ENCODE data around the gene RRP8. TPM values are rescaled to one million over a fixed set of nuclear protein-coding genes. Genes with fewer than 3 reads are reported as not detected.

Gene RRP8
- total and polyA plus RNA-seq, 9 of the 15 experiments (the other 6 are each of a cell fraction or from before 2014, with no cell fraction given), result 5.7 to 47.3 (median 32.6) TPM

DNA sequence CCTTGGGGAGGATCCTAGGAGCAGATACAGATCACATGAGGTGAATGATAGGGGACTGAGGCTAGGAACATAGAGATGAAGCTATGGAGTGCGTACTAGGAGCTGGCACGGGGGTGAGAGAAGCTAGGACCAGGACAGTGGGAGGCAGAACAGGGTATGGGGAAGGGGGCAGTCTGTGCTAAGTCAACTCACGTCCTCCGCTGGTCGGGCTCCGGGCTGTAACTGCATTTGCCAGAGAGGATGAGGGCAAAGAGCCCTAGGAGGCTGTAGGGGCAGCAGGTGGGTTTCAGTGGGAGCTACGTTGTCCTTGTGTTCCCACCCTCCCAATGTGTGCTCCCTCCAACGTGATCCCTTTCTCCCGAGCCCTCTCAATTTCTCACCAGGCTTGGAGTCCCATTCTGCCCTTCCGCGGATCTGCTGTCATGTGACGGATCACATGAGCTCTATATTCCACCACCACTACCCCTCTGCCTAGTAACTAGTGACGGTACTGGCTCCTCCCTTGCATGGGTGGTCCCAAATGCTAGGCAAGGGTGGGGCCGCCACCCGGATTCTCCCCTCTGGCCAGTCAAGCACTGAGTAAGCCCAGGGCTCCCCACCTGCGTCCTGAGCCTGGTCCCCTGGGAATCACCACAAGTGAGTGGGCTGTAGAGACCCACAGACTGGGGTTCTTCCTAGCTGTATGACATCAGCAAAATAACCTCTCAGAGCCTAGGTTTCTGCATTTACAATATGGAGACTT lies 15.8 kb upstream of the RRP8 start, which contains the start of gene TPP1 (continued):
- TF ChIP-seq SP2 (IDR thresholded peaks at IDR 0.05; ENCODE audit: extremely low read depth, low read depth, low read length, poor library complexity, severe bottlenecking) (no peak), ZNF384 (IDR thresholded peaks at IDR 0.05; ENCODE audit: low read depth, low read length) (no peak), MEF2A (IDR thresholded peaks at IDR 0.05; ENCODE audit: control insufficient read depth, low read depth, low read length) (no peak), BRD4 (IDR thresholded peaks at IDR 0.05) (no peak), ZNF263 (CRISPR knock-in tag; IDR thresholded peaks at IDR 0.05; ENCODE audit: borderline replicate concordance) (peak; percentile 23; the same call in 1 of the 2 replicates), POLR2B (IDR thresholded peaks at IDR 0.05; ENCODE audit: low read depth, partially characterized antibody) (peak; percentile 58), CBX3 (IDR thresholded peaks at IDR 0.05; ENCODE audit: borderline replicate concordance in 1 of 2, low read length in 2 of 2) (no peak), TOE1 (IDR thresholded peaks at IDR 0.05; ENCODE audit: borderline replicate concordance) (peak; percentile 96), TOE1 (CRISPR knock-in tag; IDR thresholded peaks at IDR 0.05; ENCODE audit: borderline replicate concordance, low read depth) (no peak), JUND (IDR thresholded peaks at IDR 0.05; ENCODE audit: borderline replicate concordance, low read depth, low read length) (peak; percentile 52; the same call in 1 of the 2 replicates), JUND (tag; IDR thresholded peaks at IDR 0.05; ENCODE audit: borderline replicate concordance, low read depth, low read length) (no peak; the same call in 1 of the 3 replicates), ZNF584 (CRISPR knock-in tag; IDR thresholded peaks at IDR 0.05; ENCODE audit: low read depth) (no peak)
- TF ChIP-seq, protein P1, sequence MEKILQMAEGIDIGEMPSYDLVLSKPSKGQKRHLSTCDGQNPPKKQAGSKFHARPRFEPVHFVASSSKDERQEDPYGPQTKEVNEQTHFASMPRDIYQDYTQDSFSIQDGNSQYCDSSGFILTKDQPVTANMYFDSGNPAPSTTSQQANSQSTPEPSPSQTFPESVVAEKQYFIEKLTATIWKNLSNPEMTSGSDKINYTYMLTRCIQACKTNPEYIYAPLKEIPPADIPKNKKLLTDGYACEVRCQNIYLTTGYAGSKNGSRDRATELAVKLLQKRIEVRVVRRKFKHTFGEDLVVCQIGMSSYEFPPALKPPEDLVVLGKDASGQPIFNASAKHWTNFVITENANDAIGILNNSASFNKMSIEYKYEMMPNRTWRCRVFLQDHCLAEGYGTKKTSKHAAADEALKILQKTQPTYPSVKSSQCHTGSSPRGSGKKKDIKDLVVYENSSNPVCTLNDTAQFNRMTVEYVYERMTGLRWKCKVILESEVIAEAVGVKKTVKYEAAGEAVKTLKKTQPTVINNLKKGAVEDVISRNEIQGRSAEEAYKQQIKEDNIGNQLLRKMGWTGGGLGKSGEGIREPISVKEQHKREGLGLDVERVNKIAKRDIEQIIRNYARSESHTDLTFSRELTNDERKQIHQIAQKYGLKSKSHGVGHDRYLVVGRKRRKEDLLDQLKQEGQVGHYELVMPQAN (IDR thresholded peaks at IDR 0.05; ENCODE audit: borderline replicate concordance), result peak; percentile 96
- TF ChIP-seq, protein P2, sequence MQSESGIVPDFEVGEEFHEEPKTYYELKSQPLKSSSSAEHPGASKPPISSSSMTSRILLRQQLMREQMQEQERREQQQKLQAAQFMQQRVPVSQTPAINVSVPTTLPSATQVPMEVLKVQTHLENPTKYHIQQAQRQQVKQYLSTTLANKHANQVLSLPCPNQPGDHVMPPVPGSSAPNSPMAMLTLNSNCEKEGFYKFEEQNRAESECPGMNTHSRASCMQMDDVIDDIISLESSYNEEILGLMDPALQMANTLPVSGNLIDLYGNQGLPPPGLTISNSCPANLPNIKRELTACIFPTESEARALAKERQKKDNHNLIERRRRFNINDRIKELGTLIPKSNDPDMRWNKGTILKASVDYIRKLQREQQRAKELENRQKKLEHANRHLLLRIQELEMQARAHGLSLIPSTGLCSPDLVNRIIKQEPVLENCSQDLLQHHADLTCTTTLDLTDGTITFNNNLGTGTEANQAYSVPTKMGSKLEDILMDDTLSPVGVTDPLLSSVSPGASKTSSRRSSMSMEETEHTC (IDR thresholded peaks at IDR 0.05), result peak; percentile 92
- TF ChIP-seq, protein P3, sequence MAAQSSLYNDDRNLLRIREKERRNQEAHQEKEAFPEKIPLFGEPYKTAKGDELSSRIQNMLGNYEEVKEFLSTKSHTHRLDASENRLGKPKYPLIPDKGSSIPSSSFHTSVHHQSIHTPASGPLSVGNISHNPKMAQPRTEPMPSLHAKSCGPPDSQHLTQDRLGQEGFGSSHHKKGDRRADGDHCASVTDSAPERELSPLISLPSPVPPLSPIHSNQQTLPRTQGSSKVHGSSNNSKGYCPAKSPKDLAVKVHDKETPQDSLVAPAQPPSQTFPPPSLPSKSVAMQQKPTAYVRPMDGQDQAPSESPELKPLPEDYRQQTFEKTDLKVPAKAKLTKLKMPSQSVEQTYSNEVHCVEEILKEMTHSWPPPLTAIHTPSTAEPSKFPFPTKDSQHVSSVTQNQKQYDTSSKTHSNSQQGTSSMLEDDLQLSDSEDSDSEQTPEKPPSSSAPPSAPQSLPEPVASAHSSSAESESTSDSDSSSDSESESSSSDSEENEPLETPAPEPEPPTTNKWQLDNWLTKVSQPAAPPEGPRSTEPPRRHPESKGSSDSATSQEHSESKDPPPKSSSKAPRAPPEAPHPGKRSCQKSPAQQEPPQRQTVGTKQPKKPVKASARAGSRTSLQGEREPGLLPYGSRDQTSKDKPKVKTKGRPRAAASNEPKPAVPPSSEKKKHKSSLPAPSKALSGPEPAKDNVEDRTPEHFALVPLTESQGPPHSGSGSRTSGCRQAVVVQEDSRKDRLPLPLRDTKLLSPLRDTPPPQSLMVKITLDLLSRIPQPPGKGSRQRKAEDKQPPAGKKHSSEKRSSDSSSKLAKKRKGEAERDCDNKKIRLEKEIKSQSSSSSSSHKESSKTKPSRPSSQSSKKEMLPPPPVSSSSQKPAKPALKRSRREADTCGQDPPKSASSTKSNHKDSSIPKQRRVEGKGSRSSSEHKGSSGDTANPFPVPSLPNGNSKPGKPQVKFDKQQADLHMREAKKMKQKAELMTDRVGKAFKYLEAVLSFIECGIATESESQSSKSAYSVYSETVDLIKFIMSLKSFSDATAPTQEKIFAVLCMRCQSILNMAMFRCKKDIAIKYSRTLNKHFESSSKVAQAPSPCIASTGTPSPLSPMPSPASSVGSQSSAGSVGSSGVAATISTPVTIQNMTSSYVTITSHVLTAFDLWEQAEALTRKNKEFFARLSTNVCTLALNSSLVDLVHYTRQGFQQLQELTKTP (IDR thresholded peaks at IDR 0.05; ENCODE audit: low read depth in 1 of 2, partially characterized antibody in 2 of 2), result peak in 1 of 2 experiments; percentile 69
- TF ChIP-seq, protein P4, sequence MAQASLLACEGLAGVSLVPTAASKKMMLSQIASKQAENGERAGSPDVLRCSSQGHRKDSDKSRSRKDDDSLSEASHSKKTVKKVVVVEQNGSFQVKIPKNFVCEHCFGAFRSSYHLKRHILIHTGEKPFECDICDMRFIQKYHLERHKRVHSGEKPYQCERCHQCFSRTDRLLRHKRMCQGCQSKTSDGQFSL (CRISPR knock-in tag; IDR thresholded peaks at IDR 0.05), result no peak
- TF ChIP-seq, protein P4 (tag; IDR thresholded peaks at IDR 0.05), result no peak

Data from K562 (cell line).